Immature natural killer cell (primary cell): ENCODE results near the gene DAND5. TPM values are rescaled to one million over a fixed set of nuclear protein-coding genes. Genes with fewer than 3 reads are reported as not detected.
A peak's percentile ranks its signal among the peaks of the same experiment; 100 is the strongest.
"Not testable (repeated sequence)": the region's sequence is repeated elsewhere in the genome, so short reads cannot be mapped to it uniquely, and the experiment has no call there.

ENCODE experiments used
- DNase-seq, 3 donors: peaks; one replicate each; pipeline ENCODE4 v3.0.0; 2022; ENCODE audit warnings: mixed read lengths in 1 of 3
- H3K27ac Mint-ChIP-seq, 6 donors: one replicate each; pipeline ENCODE4 v1.8.0; 2020; ENCODE audit warnings: mixed read lengths in 6 of 6, mild to moderate bottlenecking in 5 of 6, inconsistent platforms in 4 of 6, moderate library complexity in 3 of 6
- H3K27me3 Mint-ChIP-seq, 3 donors: one replicate each; pipeline ENCODE4 v1.8.0; 2020 to 2021; ENCODE audit warnings: low read depth in 3 of 3, mild to moderate bottlenecking in 3 of 3, mixed read lengths in 3 of 3, moderate library complexity in 3 of 3, inconsistent platforms in 1 of 3
- H3K36me3 Mint-ChIP-seq, 3 donors: one replicate each; pipeline ENCODE4 v1.8.0; 2020; ENCODE audit warnings: mixed read lengths in 3 of 3, inconsistent platforms in 2 of 3, mild to moderate bottlenecking in 2 of 3
- H3K4me1 Mint-ChIP-seq, 2 donors: one replicate each; pipeline ENCODE4 v1.8.0; 2020; ENCODE audit warnings: inconsistent platforms in 2 of 2, mild to moderate bottlenecking in 2 of 2, mixed read lengths in 2 of 2, moderate library complexity in 1 of 2
- H3K4me3 Mint-ChIP-seq, 5 donors: one replicate each; pipeline ENCODE4 v1.8.0; 2020; ENCODE audit warnings: mild to moderate bottlenecking in 5 of 5, mixed read lengths in 5 of 5, inconsistent platforms in 3 of 5, moderate library complexity in 3 of 5
- H3K9me3 Mint-ChIP-seq, 6 donors: one replicate each; pipeline ENCODE4 v1.8.0; 2020; ENCODE audit warnings: mild to moderate bottlenecking in 6 of 6, mixed read lengths in 6 of 6, inconsistent platforms in 4 of 6, moderate library complexity in 3 of 6
- polyA plus RNA-seq, 3 donors: library from polyadenylated mRNA; unstranded; fragments of 300-500 nt; fragmentation: Illumina TruSeq; gene quantifications; one replicate each; pipeline ENCODE4 v1.2.3, GENCODE V29; 2021

Gene DAND5
- polyA plus RNA-seq, 3 donors from 2014 or later, result not detected

DNA sequence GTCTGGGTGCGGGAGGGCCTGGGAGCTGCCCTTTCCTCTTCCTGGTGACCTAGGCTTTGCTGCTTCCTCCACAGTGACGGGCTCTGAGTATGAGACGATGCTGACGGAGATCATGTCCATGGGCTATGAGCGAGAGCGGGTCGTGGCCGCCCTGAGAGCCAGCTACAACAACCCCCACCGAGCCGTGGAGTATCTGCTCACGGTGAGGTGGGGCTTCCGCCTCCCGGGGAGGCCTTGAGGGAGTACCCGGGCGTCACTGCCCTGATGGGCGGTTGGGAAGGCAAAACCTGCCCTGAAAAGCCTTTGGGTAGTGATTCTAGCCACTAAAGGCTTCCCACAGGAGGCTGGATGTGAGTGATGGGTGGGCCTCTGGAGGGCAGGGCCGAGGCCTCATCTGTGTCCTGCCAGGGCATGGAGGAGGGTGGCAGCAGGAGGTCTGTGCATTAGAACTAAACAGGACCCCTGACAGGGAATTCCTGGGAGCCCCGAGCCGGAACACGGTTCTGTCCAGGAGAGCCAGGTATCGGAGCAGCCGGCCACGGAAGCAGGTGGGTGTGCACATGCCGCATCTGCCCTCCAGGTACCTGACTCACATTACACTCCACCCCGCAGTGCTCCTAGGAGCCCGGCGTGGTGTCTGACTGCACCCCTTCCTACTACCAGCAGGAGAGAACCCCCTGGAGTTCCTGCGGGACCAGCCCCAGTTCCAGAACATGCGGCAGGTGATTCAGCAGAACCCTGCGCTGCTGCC lies 20.6 kb upstream of the DAND5 start:
- Mint-ChIP-seq H3K27me3 (peaks cover 16 to 18% (median 17%) of the 10 kb centered on the region in 3 donors), H3K4me1 (peaks cover 25 to 43% of the 10 kb centered on the region in 2 donors), H3K4me3 (no peak overlapping the region), H3K9me3 (no peaks in the 10 kb centered on the region), H3K36me3 (peaks cover 0 to 14% (median 12%) of the 10 kb centered on the region in 3 donors), H3K27ac (peak overlapping the region in 2 of 6 donors; percentile 28)
- no peak for DNase-seq

DNA sequence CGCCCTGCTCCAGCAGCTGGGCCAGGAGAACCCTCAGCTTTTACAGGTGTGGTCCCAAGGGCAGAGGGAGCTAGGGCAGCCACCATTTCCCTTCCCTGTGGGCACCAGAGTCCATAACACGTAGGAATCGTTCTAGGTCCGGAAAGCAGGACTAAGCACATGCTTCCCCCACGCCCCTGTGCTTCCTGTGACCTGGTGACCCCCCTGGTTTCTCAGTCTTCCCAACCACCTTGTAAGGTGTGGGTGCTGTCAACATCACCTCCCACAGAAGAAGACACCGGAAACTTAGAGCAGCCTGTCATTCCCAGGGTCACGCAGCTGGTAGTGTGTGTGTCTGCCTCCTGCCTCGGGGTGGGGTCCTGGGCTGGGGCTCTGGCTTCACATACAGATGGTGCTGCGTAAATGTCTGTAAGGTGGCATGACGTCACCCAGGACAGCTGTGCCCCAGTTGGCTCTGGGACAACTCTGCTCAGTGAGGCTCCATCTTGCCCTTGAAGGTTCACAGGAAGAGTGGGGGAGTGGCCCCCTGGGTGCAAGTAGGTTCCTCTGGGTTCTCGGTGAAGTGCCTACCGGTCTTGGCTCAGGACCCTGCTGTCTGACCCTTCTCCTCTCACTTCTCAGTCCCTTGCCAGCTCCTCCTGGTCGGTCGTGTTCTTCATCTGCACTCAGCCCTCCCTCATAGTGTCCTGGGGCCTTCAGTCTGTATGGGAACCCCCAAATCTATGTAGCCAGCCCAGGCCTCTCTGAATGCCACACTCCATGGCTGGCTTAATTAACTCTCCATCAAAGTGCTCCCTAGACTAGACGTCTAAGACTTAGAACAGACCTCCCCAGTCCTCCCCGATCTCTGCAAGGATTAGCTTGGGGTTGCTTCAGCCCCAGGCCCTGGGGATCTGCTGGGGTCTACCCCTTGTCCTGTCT lies 19.8 kb upstream of the DAND5 start:
- peak overlapping the region in 3 of 6 donors; percentile 39 to 71 (median 61) for H3K27ac Mint-ChIP-seq
- H3K4me1 Mint-ChIP-seq, result peaks cover 28 to 40% of the 10 kb centered on the region in 2 donors
- no peak overlapping the region for H3K4me3 Mint-ChIP-seq
- H3K36me3 Mint-ChIP-seq, result peaks cover 0 to 10% (median 9%) of the 10 kb centered on the region in 3 donors
- H3K27me3 Mint-ChIP-seq, result peaks cover 16 to 17% (median 17%) of the 10 kb centered on the region in 3 donors
- no peak for DNase-seq
- no peaks in the 10 kb centered on the region for H3K9me3 Mint-ChIP-seq

DNA sequence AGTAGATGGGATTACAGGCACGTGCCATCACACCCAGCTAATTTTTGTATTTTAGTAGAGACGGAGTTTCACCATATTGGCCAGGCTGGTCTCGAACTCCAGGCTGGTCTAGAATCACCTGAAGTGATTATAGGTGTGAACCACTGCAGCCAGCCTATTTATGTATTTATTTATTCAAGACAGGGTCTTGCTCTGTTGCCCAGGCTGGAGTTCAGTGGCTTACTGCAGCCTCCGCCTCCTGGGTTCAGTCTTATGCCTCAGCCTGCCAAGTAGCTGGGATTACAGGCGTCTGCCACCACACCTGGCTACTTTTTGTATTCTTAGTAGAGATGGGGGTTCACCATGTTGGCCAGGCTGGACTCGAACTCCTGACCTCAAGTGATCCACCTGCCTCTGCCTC lies 17.3 kb upstream of the DAND5 start:
- H3K4me3 Mint-ChIP-seq, result not testable (repeated sequence)

DNA sequence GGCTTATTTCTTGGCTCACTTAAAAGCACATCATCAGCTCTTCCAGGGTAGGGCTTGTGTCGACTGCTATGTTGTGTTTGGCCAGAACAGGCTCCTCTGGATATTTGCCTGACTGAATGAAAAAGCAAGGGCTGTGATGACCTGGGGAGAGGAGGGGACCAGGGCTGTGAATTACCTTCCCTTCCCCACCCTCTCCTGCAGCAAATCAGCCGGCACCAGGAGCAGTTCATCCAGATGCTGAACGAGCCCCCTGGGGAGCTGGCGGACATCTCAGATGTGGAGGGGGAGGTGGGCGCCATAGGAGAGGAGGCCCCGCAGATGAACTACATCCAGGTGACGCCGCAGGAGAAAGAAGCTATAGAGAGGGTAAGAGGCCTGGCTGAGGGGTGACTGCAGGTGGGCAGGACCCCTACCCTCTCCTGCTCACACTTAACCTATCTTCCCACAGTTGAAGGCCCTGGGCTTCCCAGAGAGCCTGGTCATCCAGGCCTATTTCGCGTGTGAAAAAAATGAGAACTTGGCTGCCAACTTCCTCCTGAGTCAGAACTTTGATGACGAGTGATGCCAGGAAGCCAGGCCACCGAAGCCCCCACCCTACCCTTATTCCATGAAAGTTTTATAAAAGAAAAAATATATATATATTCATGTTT lies 16.8 kb upstream of the DAND5 start:
- peaks cover 3 to 8% (median 5%) of the 10 kb centered on the region in 3 donors for H3K27me3 Mint-ChIP-seq
- DNase-seq, result no peak
- no peak overlapping the region for H3K4me3 Mint-ChIP-seq
- H3K4me1 Mint-ChIP-seq, result peaks cover 28 to 35% of the 10 kb centered on the region in 2 donors
- H3K36me3 Mint-ChIP-seq, result peaks cover 0 to 8% (median 7%) of the 10 kb centered on the region in 3 donors
- H3K9me3 Mint-ChIP-seq, result no peaks in the 10 kb centered on the region
- H3K27ac Mint-ChIP-seq, result no peak overlapping the region

More for the DNA sequence above, 17.3 kb upstream of the DAND5 start:
- not testable (repeated sequence) for H3K36me3 Mint-ChIP-seq, H3K9me3 Mint-ChIP-seq, H3K27me3 Mint-ChIP-seq, DNase-seq
- peaks cover 26 to 40% of the 10 kb centered on the region in 2 donors for H3K4me1 Mint-ChIP-seq
- H3K27ac Mint-ChIP-seq, result peak overlapping the region in 3 of 6 donors; percentile 30 to 64 (median 43)

DNA sequence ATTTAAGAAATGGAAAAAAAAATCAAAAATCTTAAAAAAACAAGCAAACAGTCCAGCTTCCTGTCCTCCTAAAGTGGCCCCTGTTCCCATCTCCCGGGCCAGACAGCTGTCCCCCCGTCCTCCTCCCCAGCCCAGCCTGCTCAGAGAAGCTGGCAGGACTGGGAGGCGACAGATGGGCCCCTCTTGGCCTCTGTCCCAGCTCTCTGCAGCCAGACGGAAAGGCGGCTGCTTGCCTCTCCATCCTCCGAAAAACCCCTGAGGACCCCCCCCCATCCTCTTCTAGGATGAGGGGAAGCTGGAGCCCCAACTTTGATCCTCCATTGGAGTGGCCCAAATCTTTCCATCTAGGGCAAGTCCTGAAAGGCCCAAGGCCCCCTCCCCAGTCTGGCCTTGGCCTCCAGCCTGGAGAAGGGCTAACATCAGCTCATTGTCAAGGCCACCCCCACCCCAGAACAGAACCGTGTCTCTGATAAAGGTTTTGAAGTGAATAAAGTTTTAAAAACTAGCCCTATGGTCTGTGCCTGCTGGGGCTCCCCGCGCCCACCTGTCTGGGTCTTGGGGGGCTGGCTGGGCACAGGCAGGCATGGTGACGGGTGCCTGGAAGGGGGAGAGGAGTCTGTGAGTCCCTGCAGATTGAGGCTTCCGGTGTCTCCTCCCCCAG lies 16.1 kb upstream of the DAND5 start:
- peaks cover 27 to 32% of the 10 kb centered on the region in 2 donors for H3K4me1 Mint-ChIP-seq
- peaks cover 3 to 8% (median 5%) of the 10 kb centered on the region in 3 donors for H3K27me3 Mint-ChIP-seq
- peak overlapping the region in 1 of 6 donors; percentile 49 for H3K27ac Mint-ChIP-seq
- H3K4me3 Mint-ChIP-seq, result no peak overlapping the region
- H3K9me3 Mint-ChIP-seq, result no peaks in the 10 kb centered on the region
- no peak for DNase-seq
- H3K36me3 Mint-ChIP-seq, result peaks cover 0 to 8% (median 7%) of the 10 kb centered on the region in 3 donors

DNA sequence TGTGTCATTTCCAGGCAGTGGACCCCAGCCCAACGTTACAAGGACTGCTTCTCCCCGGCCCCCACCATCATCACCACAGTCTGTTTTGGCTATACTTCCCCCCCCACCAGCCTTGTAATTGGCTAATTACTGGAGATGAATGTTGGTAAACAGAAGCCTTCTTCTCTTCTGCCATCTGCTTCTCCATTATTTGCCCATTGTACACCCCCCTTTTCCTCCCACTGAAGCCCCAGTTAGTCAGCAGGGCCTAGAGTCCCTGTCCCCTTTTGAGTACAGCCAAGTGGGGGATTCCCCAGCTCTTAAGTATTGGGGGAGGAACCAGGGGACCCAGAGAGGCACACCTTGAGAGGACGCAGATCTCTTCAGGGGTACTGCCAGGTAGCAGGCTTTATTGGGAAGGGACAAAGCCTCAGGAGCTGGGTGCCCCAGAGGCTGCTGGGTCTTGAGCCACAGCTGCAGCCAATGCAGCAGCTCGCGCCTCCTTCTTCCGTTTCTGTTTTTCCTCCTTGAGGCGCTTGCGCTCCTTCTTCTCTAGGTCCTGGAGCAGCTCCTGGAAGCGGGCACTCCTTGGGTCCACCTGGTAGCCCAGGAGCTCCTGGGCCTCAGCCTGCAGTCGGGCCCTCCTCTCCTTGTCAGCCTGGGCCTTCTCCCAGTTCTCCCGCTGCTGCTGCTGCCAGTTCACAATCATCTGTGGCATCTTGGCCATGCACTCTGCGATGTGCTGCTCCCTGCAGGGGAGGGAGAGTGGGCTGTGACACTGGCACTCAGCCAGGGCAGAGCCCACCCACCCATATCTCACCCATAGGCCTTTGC lies 15.4 kb upstream of the DAND5 start:
- no peaks in the 10 kb centered on the region for H3K9me3 Mint-ChIP-seq

DNA sequence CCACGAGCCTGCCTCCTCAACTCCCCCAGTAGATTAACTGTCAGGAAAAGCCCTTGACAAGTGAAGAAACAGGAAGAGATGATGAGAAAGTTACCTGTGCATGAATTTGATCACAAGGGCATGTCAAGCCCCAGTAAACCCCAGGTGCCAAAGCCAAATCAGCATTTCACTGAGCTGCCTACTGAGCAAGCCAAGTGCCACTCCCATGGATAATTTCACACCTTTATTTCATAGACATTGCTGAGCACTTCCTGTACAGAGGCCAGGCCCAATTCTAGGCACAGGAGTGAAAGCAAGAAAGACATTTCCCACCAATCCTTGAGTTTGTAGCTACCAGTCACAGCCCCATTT lies 14.8 kb upstream of the DAND5 start:
- peaks cover 0 to 8% (median 7%) of the 10 kb centered on the region in 3 donors for H3K36me3 Mint-ChIP-seq
- no peaks in the 10 kb centered on the region for H3K9me3 Mint-ChIP-seq
- H3K27ac Mint-ChIP-seq, result peak overlapping the region in 5 of 6 donors; percentile 7 to 82 (median 41)
- peak overlapping the region in 3 of 5 donors; percentile 23 to 59 (median 29) for H3K4me3 Mint-ChIP-seq
- DNase-seq, result no peak
- H3K4me1 Mint-ChIP-seq, result peaks cover 27 to 31% of the 10 kb centered on the region in 2 donors
- peaks cover 3 to 8% (median 5%) of the 10 kb centered on the region in 3 donors for H3K27me3 Mint-ChIP-seq

More for the DNA sequence above, 15.4 kb upstream of the DAND5 start:
- H3K27ac Mint-ChIP-seq, result peak overlapping the region; percentile 7 to 82 (median 45)
- H3K27me3 Mint-ChIP-seq, result peaks cover 3 to 8% (median 5%) of the 10 kb centered on the region in 3 donors
- DNase-seq, result no peak
- H3K36me3 Mint-ChIP-seq, result peaks cover 0 to 8% (median 7%) of the 10 kb centered on the region in 3 donors
- H3K4me3 Mint-ChIP-seq, result peak overlapping the region in 3 of 5 donors; percentile 13 to 59 (median 29)
- peaks cover 27 to 32% of the 10 kb centered on the region in 2 donors for H3K4me1 Mint-ChIP-seq

DNA sequence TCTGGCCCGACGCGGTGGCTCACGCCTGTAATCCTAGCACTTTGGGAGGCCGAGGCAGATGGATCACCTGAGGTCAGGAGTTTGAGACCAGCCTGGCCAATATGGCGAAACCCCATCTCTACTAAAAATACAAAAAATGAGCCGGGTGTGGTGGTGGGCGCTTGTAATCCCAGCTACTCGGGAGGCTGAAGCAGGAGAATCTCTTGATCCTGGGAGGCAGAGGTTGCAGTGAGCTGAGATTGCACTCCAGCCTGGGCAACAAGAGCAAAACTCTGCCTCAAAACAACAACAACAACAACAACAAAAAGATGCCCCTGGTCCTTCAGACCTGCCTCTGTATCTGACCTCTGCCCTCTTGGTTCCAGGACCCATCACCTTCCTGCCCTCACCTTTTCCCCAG lies 13.8 kb upstream of the DAND5 start:
- peak overlapping the region; percentile 79 to 94 (median 86) for H3K27ac Mint-ChIP-seq
- not testable (repeated sequence) for H3K36me3 Mint-ChIP-seq, H3K9me3 Mint-ChIP-seq, DNase-seq, H3K27me3 Mint-ChIP-seq
- peaks cover 25 to 27% of the 10 kb centered on the region in 2 donors for H3K4me1 Mint-ChIP-seq
- peak overlapping the region; percentile 77 to 89 (median 82) for H3K4me3 Mint-ChIP-seq

DNA sequence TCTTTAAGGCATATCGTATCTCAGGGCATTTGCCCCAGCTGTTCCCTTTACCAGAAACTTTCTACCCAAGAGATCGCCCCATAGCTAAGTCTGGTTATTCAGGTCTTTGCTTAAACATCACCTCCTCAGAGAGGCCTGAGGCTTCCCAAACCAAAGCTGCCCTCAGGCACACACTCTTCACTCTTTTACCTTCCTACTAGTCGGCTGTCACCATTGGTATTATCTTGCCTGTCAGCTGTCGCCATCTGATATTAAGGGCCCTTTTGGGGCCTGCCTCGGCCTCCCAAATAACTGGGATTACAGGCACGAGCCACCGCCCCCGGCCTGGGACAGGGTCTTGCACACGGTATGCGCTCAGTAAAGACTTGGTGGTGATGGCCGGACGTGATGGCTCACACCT lies 13.4 kb upstream of the DAND5 start:
- H3K9me3 Mint-ChIP-seq, result no peaks in the 10 kb centered on the region
- H3K4me1 Mint-ChIP-seq, result peaks cover 25 to 27% of the 10 kb centered on the region in 2 donors
- no peak for DNase-seq
- H3K27me3 Mint-ChIP-seq, result peaks cover 3 to 10% (median 5%) of the 10 kb centered on the region in 3 donors
- peaks cover 0 to 6% (median 0%) of the 10 kb centered on the region in 3 donors for H3K36me3 Mint-ChIP-seq
- peak overlapping the region; percentile 77 to 89 (median 82) for H3K4me3 Mint-ChIP-seq
- H3K27ac Mint-ChIP-seq, result peak overlapping the region; percentile 79 to 94 (median 86)

DNA sequence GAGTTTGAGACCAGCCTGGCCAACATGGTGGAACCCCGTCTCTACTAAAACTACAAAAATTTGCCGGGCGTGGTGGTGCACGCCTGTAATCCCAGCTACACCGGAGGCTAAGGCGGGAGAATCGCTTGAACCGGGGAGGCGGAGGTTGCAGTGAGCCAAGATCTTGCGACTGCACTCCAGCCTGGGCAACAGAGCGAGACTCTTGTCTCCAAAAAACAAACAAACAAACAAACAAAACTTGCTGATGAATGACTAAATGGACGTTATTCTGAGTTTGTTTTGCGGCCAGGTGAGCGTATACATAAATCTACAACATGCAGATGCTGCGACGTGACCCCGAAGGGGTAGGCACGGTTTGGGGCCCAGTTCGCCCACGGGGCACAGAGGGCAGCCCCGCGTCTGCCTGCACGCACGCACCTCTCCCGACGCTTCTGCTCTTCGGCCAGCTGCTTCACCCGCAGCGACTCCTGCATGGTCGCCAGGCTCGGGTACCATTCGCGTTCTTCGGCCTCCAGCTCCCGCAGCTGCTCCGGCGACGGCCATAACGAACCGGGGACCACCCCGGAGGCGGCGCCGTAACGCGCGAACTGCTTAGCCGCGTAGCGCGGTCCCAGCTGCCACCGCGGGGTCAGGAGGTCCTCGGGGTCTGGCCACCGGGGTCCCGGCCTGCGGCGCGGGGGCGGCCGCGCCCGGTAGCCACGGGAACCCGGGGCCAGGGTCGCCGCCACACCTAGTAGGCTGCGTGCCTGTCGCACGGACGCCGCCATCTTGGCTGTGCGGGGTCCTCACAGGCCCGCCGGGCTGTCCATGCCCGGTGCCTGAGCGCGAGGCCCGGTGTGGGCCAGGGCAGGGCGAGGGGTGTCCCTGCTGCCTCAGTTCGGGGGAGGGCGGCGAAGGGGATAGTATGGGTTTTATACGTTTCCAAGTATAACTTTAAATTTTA lies 12.7 kb upstream of the DAND5 start, which contains the start of gene GADD45GIP1:
Gene GADD45GIP1, minus strand, starts transcription at position 778 of the 943 bp plus-strand sequence. Its CDS starts 11 bp downstream, at position 767.
- Mint-ChIP-seq H3K27ac (peak within 1 kb of the TSS; percentile 79 to 94 (median 93)), H3K4me3 (peak within 1 kb of the TSS; percentile 88 to 91 (median 90)), H3K36me3 (no peaks in the 10 kb centered on the region), H3K27me3 (peaks cover 0 to 8% (median 5%) of the 10 kb centered on the region in 3 donors), H3K4me1 (peaks cover 25% of the 10 kb centered on the region in 2 donors), H3K9me3 (no peaks in the 10 kb centered on the region)
- peak; percentile 77 to 80 (median 77) for DNase-seq

DNA sequence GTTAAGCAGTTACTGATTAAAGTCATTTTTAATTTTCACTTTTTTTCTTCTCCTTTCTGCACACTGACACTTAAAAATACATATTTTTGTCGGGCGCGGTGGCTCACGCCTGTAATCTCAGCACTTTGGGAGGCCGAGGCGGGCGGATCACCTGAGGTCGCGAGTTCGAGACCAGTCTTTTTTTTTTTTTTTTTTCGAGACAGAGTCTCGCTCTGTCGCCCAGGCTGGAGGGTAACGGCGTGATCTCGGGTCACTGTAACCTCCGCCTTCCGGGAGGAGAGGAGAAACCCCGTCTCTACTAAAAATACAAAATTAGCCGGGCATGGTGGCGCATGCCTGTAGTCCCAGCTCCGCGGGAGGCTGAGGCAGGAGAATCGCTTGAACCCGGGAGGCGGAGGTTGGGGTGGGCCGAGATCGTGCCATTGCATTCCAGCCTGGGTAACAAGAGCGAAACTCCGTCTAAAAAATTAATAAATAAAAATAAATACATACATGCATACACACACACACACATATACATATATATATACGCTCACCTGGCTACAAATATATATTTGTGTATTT lies 11.9 kb upstream of the DAND5 start:
- not testable (repeated sequence) for DNase-seq, H3K27me3 Mint-ChIP-seq, H3K36me3 Mint-ChIP-seq, H3K9me3 Mint-ChIP-seq
- H3K4me3 Mint-ChIP-seq, result peak overlapping the region; percentile 88 to 91 (median 90)
- H3K27ac Mint-ChIP-seq, result peak overlapping the region; percentile 79 to 93 (median 92)
- peaks cover 25% of the 10 kb centered on the region in 2 donors for H3K4me1 Mint-ChIP-seq
